Mesenchymal stem cell (in vitro differentiated cells and primary cell): ENCODE results near the gene CCNDBP1.
A peak's percentile ranks its signal among the peaks of the same experiment; 100 is the strongest.

Experiments used
- DNase-seq: peaks from one replicate; pipeline ENCODE4 v3.0.0-alpha.2; 2013
- H2AFZ ChIP-seq: one replicate; pipeline ENCODE4 v1.6.1; 2013; ENCODE audit warnings: low read depth, mild to moderate bottlenecking, control low read depth, inconsistent platforms, low read length, moderate library complexity
- H2AK5ac ChIP-seq: 2 replicates; pipeline ENCODE4 v1.6.1; 2013; ENCODE audit warnings: low read length, moderate library complexity, mild to moderate bottlenecking, inconsistent platforms; ENCODE audit not compliant: severe bottlenecking
- H2BK120ac ChIP-seq: one replicate; pipeline ENCODE4 v1.6.1; 2013; ENCODE audit warnings: low read depth, mild to moderate bottlenecking, inconsistent platforms, low read length, moderate library complexity
- H2BK12ac ChIP-seq, 2 experiments: one replicate each; pipeline ENCODE4 v1.6.1; 2013; ENCODE audit warnings: inconsistent platforms in 2 of 2, low read length in 2 of 2, mild to moderate bottlenecking in 2 of 2, moderate library complexity in 2 of 2, control low read depth in 1 of 2
- H2BK15ac ChIP-seq: one replicate; pipeline ENCODE4 v1.6.1; 2013; ENCODE audit warnings: mild to moderate bottlenecking, low read depth, inconsistent platforms; ENCODE audit not compliant: poor library complexity, severe bottlenecking
- H2BK5ac ChIP-seq: 2 replicates; pipeline ENCODE4 v1.6.1; 2013; ENCODE audit warnings: low read depth, mild to moderate bottlenecking, low read length, control low read depth, inconsistent platforms; ENCODE audit not compliant: poor library complexity, severe bottlenecking
- H3K14ac ChIP-seq, 2 experiments: one replicate each; pipeline ENCODE4 v1.6.1; 2013; ENCODE audit warnings: inconsistent platforms in 2 of 2, low read length in 2 of 2, control low read depth in 1 of 2, mild to moderate bottlenecking in 1 of 2, moderate library complexity in 1 of 2
- H3K18ac ChIP-seq, 2 experiments: one replicate each; pipeline ENCODE4 v1.6.1; 2013; ENCODE audit warnings: inconsistent platforms in 2 of 2, low read length in 2 of 2, control low read depth in 1 of 2, low read depth in 1 of 2, mild to moderate bottlenecking in 1 of 2
- H3K23ac ChIP-seq, 2 experiments: one replicate each; pipeline ENCODE4 v1.6.1; 2013; ENCODE audit warnings: inconsistent platforms in 2 of 2, low read length in 2 of 2, mild to moderate bottlenecking in 2 of 2, moderate library complexity in 2 of 2, control low read depth in 1 of 2
- H3K27ac ChIP-seq: 2 replicates; pipeline ENCODE4 v1.5.1; 2013; ENCODE audit warnings: mild to moderate bottlenecking, moderate library complexity, low read length, control low read depth, inconsistent platforms; ENCODE audit not compliant: poor library complexity, severe bottlenecking
- H3K27me3 ChIP-seq, 2 experiments: 2 replicates each; pipeline versions ENCODE4 v1.6.1 to v1.7.0; 2013; ENCODE audit warnings: low read length in 2 of 2, mild to moderate bottlenecking in 2 of 2, moderate library complexity in 2 of 2, control low read depth in 1 of 2, inconsistent platforms in 1 of 2; ENCODE audit not compliant: control insufficient read depth in 1 of 2, insufficient read depth in 1 of 2
- H3K36me3 ChIP-seq, 2 experiments: 2 replicates each; pipeline versions ENCODE4 v1.6.1 to v1.7.0; 2013; ENCODE audit warnings: low read length in 2 of 2, control low read depth in 1 of 2, inconsistent platforms in 1 of 2, low read depth in 1 of 2, mild to moderate bottlenecking in 1 of 2; ENCODE audit not compliant: insufficient read depth in 2 of 2, control insufficient read depth in 1 of 2
- H3K4ac ChIP-seq, 2 experiments: one replicate each; pipeline ENCODE4 v1.6.1; 2013; ENCODE audit warnings: inconsistent platforms in 2 of 2, low read length in 2 of 2, mild to moderate bottlenecking in 2 of 2, moderate library complexity in 2 of 2, control low read depth in 1 of 2, low read depth in 1 of 2
- H3K4me1 ChIP-seq: 2 replicates; pipeline ENCODE4 v1.6.1; 2013; ENCODE audit warnings: low read depth, low read length, control low read depth; ENCODE audit not compliant: control insufficient read depth, insufficient read depth
- H3K4me2 ChIP-seq: 2 replicates; pipeline ENCODE4 v1.6.1; 2013; ENCODE audit warnings: low read length, mild to moderate bottlenecking, inconsistent platforms; ENCODE audit not compliant: poor library complexity, severe bottlenecking
- H3K4me3 ChIP-seq, 2 experiments: 2 replicates each; pipeline versions ENCODE4 v1.5.1 to v1.7.0; 2013; ENCODE audit warnings: low read length in 2 of 2, mild to moderate bottlenecking in 2 of 2, control low read depth in 1 of 2, low read depth in 1 of 2; ENCODE audit not compliant: insufficient read depth in 1 of 2
- H3K79me1 ChIP-seq: replicated peaks from 2 replicates; pipeline ENCODE4 v1.6.1; 2013; ENCODE audit warnings: mild to moderate bottlenecking, control low read depth, low read length, inconsistent platforms; ENCODE audit not compliant: poor library complexity, severe bottlenecking
- H3K9ac ChIP-seq: 2 replicates; pipeline ENCODE4 v1.7.0; 2013; ENCODE audit warnings: mild to moderate bottlenecking, low read length, moderate library complexity
- H3K9me3 ChIP-seq: 2 replicates; pipeline ENCODE4 v1.7.0; 2013; ENCODE audit warnings: mild to moderate bottlenecking, low read length; ENCODE audit not compliant: control insufficient read depth
- H4K8ac ChIP-seq: one replicate; pipeline ENCODE4 v1.6.1; 2013; ENCODE audit warnings: inconsistent platforms, mild to moderate bottlenecking, low read length, moderate library complexity
- H4K91ac ChIP-seq: one replicate; pipeline ENCODE4 v1.6.1; 2013; ENCODE audit warnings: mild to moderate bottlenecking, low read length, inconsistent platforms
- WGBS: methylation state at CpG from one replicate; pipeline ENCODE4 v1.1.7; 2013; ENCODE audit warnings: mixed read lengths; 5-methylcytosine and 5-hydroxymethylcytosine counted together

CCNDBP1 gene

DNA sequence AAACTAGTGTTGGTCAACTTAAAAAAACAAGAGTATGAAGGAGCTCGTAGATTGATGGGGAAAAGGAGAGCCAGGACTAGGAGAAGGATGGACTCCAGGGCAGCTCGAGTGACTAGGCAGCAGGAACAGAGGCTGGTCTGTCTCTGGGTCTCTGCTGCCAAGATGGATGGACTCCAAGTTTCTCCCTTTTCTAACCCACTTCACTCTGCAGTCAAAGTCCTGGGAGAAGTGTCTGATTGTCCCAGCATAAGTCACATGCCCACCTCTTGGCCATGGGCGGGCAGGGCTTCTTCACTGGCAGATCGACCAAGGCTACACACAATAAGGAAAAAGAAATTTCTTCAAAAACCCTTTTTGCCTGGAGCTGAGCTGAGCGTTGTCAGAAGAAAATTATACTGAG is 44.8 kb downstream of the CCNDBP1 start:
- Histone ChIP-seq H3K9ac (peak overlapping the region; percentile 3), H3K36me3 (no peaks in the 10 kb centered on the region), H4K8ac (no peak overlapping the region), H3K9me3 (no peaks in the 10 kb centered on the region), H2BK12ac (peak overlapping the region in 1 of 2 experiments; percentile 43), H2AK5ac (no peak overlapping the region), H3K18ac (peak overlapping the region in 1 of 2 experiments; percentile 41), H3K14ac (no peak overlapping the region), H3K4ac (peak overlapping the region in 1 of 2 experiments; percentile 17), H3K79me1 (no peaks in the 10 kb centered on the region), H2BK5ac (no peak overlapping the region), H3K27ac (no peak overlapping the region), H4K91ac (no peak overlapping the region), H2BK15ac (no peak overlapping the region), H3K27me3 (peaks cover 31 to 33% of the 10 kb centered on the region in 2 experiments), H3K23ac (no peak overlapping the region), H2BK120ac (no peak overlapping the region), H3K4me2 (no peak overlapping the region), H2AFZ (no peak overlapping the region), H3K4me1 (no peaks in the 10 kb centered on the region), H3K4me3 (no peak overlapping the region)
- 88% methylated on average over 5 of the region's 5 CpGs for WGBS
- no peak for DNase-seq

DNA sequence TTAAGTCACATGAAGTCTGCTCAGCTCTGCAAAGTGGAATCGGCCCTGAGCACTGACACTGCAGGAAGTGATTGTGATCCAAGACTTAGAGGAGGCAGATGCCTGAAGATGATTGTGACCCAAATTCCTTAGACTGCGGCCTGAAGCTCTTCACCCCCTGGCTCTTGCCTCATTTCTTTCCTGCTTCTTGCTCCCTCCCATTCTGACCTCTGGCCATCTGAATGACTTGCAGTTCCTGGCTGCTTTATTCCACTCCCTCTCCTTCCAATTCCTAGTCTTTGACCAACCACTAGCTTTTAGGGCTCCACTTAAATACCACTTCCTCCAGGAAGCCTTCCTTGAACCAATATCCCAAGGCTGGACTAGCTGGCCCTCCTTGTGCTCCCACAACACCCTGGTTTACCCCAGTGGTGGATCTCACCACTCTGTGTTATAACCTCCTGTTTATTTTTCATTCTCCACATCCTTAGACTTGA is 45.5 kb downstream of the CCNDBP1 start:
- H3K18ac ChIP-seq: no peak overlapping the region
- H3K23ac ChIP-seq: no peak overlapping the region
- H2AFZ ChIP-seq: no peak overlapping the region
- no peak overlapping the region for H4K8ac ChIP-seq
- no peak overlapping the region for H4K91ac ChIP-seq
- no peak overlapping the region for H2BK15ac ChIP-seq
- H2BK5ac ChIP-seq: no peak overlapping the region
- H3K4me1 ChIP-seq: no peaks in the 10 kb centered on the region
- H3K27ac ChIP-seq: no peak overlapping the region
- H3K14ac ChIP-seq: peak overlapping the region in 1 of 2 experiments; percentile 19
- peak; percentile 77 for DNase-seq
- 37% methylated on average over 2 of the region's 2 CpGs for WGBS
- H3K4ac ChIP-seq: no peak overlapping the region
- no peaks in the 10 kb centered on the region for H3K36me3 ChIP-seq
- H3K79me1 ChIP-seq: no peaks in the 10 kb centered on the region
- H2BK120ac ChIP-seq: no peak overlapping the region
- H3K9me3 ChIP-seq: no peaks in the 10 kb centered on the region
- no peak overlapping the region for H2AK5ac ChIP-seq
- peak overlapping the region; percentile 40 for H3K9ac ChIP-seq
- no peak overlapping the region for H3K4me2 ChIP-seq
- H3K4me3 ChIP-seq: no peak overlapping the region
- no peak overlapping the region for H2BK12ac ChIP-seq
- peaks cover 33 to 34% of the 10 kb centered on the region in 2 experiments for H3K27me3 ChIP-seq

DNA sequence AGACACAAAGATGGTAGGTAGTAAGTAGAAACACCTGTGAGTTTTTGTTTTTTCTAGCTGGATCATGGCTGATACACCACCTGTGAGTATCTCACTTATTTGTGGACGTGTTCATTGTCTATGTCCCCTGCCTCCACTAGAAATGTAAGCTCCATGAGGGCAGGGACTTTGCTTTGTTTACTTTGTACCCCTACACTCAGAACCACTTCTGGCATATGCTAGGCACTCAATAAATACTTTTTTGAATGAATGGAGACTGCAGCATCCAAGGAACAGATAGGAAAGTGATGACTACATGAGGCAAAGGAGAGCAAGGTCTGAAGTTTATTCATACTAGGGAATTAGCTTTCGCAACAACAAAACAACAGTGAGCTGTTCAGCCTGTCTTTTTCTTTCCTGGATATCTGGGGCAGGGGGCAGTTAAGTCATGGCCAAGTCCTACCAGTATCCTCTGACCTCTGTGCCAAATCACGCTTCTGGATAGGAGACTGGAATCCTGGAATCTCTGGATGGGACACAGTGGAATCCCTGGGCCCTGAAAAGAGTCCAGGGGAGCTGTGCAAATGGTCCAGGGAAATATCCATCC is 47.2 kb downstream of the CCNDBP1 start:
- Histone ChIP-seq H2BK15ac (peak overlapping the region; percentile 8), H3K27ac (no peak overlapping the region), H3K9me3 (no peaks in the 10 kb centered on the region), H2BK12ac (no peak overlapping the region), H3K4ac (no peak overlapping the region), H3K27me3 (peaks cover 33 to 34% of the 10 kb centered on the region in 2 experiments), H3K23ac (no peak overlapping the region), H2BK120ac (no peak overlapping the region), H4K8ac (no peak overlapping the region), H2AK5ac (no peak overlapping the region), H3K9ac (no peak overlapping the region), H4K91ac (no peak overlapping the region), H3K18ac (no peak overlapping the region), H3K4me1 (no peaks in the 10 kb centered on the region), H3K14ac (no peak overlapping the region), H3K4me2 (no peak overlapping the region), H3K36me3 (no peaks in the 10 kb centered on the region), H3K79me1 (no peaks in the 10 kb centered on the region), H2BK5ac (no peak overlapping the region), H3K4me3 (no peak overlapping the region), H2AFZ (no peak overlapping the region)
- WGBS: 73% methylated on average over 2 of the region's 3 CpGs
- DNase-seq: peak; percentile 13

DNA sequence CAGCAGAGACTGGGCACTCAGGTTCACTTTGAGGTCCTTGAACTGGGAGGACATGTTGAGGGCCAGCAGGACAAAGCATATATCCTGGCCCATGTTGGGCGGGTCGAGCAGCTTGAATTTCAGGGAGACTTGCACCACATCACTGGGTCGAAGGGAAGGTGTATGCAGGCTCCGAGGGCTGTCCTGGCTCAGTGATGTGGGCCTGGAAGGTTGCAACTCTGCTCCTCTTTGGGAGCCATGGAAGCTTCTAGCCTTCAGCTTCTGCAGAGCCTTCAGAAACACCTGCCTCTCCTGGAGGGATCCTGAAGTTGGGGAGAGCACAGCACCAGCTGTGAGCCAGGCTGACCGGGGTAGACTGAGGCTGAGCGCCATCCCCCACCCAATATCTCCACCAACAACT is 50.3 kb downstream of the CCNDBP1 start:
- Histone ChIP-seq H3K4me3 (no peak overlapping the region), H2BK12ac (no peak overlapping the region), H3K4me1 (peaks cover 8% of the 10 kb centered on the region), H3K27ac (no peak overlapping the region), H3K23ac (no peak overlapping the region), H4K8ac (no peak overlapping the region), H2AK5ac (no peak overlapping the region), H3K79me1 (no peaks in the 10 kb centered on the region), H3K36me3 (no peaks in the 10 kb centered on the region), H4K91ac (no peak overlapping the region), H2BK5ac (no peak overlapping the region), H3K4ac (no peak overlapping the region), H3K18ac (no peak overlapping the region), H3K14ac (no peak overlapping the region), H3K9ac (no peak overlapping the region), H3K9me3 (no peaks in the 10 kb centered on the region), H2AFZ (no peak overlapping the region), H3K4me2 (no peak overlapping the region), H2BK15ac (no peak overlapping the region), H3K27me3 (peaks cover 15 to 25% of the 10 kb centered on the region in 2 experiments), H2BK120ac (no peak overlapping the region)
- no peak for DNase-seq
- 80% methylated on average over 6 of the region's 6 CpGs for WGBS
